HepG2 (cell line): ENCODE data around the gene KLHL33. TPM values are rescaled to one million over a fixed set of nuclear protein-coding genes. Genes with fewer than 3 reads are reported as not detected.
A peak's percentile ranks its signal among the peaks of the same experiment; 100 is the strongest.

Source experiments
- BCL6 ChIP-seq: IDR thresholded peaks from 2 replicates; pipeline ENCODE4 v1.6.1; 2016; ENCODE audit warnings: missing genetic modification reagents, missing compliant biosample characterization
- CBX2 ChIP-seq, 2 experiments: fragments of 200-600 bp in 1 of 2; sonication (generic); formaldehyde crosslinking in 1 of 2; IDR thresholded peaks; 2 replicates each; pipeline versions ENCODE4 v1.7.0 to v1.8.1; 2018 to 2022; ENCODE audit warnings: low read depth in 2 of 2, low read length in 1 of 2, mild to moderate bottlenecking in 1 of 2, missing genetic modification reagents in 1 of 2
- CREBL2 ChIP-seq: sonication (generic); formaldehyde crosslinking; IDR thresholded peaks from 2 replicates; pipeline ENCODE4 v1.8.1; 2023; ENCODE audit warnings: missing genetic modification reagents, mild to moderate bottlenecking, borderline replicate concordance
- CSRNP2 ChIP-seq: sonication (generic); formaldehyde crosslinking; conservative IDR thresholded peaks from 2 replicates; pipeline ENCODE4 v1.8.0; 2022; ENCODE audit warnings: low read depth, missing genetic modification reagents
- ELF1 ChIP-seq: sonication (generic); formaldehyde crosslinking; IDR thresholded peaks from 2 replicates; pipeline ENCODE4 v1.4.0; 2020; ENCODE audit warnings: missing genetic modification reagents
- ETV6 ChIP-seq: sonication (generic); formaldehyde crosslinking; conservative IDR thresholded peaks from 2 replicates; pipeline ENCODE4 v1.4.0; 2020; ENCODE audit warnings: missing genetic modification reagents
- FOXP1 ChIP-seq, 2 experiments: fragments of 450-650 bp in 1 of 2; IDR thresholded peaks; 2 replicates each; pipeline ENCODE4 v1.6.1; 2017 to 2018; ENCODE audit warnings: antibody characterized with exemption in 1 of 2
- KLF9 ChIP-seq: IDR thresholded peaks from 2 replicates; pipeline ENCODE4 v1.6.1; 2016; ENCODE audit warnings: low read depth
- MED8 ChIP-seq: sonication (generic); formaldehyde crosslinking; IDR thresholded peaks from 2 replicates; pipeline ENCODE4 v1.8.1; 2023; ENCODE audit warnings: mild to moderate bottlenecking, missing genetic modification reagents; ENCODE audit not compliant: insufficient replicate concordance
- MEF2D ChIP-seq: sonication (generic); formaldehyde crosslinking; IDR thresholded peaks from 2 replicates; pipeline ENCODE4 v1.5.1; 2020; ENCODE audit warnings: mild to moderate bottlenecking, missing genetic modification reagents
- ZBTB20 ChIP-seq: sonication (generic); formaldehyde crosslinking; IDR thresholded peaks from 2 replicates; pipeline ENCODE4 v1.8.1; 2023; ENCODE audit warnings: missing genetic modification reagents, low read depth, mild to moderate bottlenecking, borderline replicate concordance
- ZBTB34 ChIP-seq: sonication (generic); formaldehyde crosslinking; IDR thresholded peaks from 2 replicates; pipeline ENCODE4 v1.8.0; 2022; ENCODE audit warnings: mild to moderate bottlenecking, missing genetic modification reagents
- ZNF30 ChIP-seq: sonication (generic); formaldehyde crosslinking; IDR thresholded peaks from 2 replicates; pipeline ENCODE4 v1.5.0; 2020; ENCODE audit warnings: mild to moderate bottlenecking, missing genetic modification reagents
- ZSCAN21 ChIP-seq: sonication (generic); formaldehyde crosslinking; IDR thresholded peaks from 2 replicates; pipeline ENCODE4 v1.8.0; 2022; ENCODE audit warnings: mild to moderate bottlenecking, missing genetic modification reagents, moderate library complexity, borderline replicate concordance
- polyA plus RNA-seq, 8 experiments: library from polyadenylated mRNA; depleted of rRNA in 3 of 8; stranded (reverse) in 7 of 8; unstranded in 1 of 8; fragments of >200 nt; fragmentation: Illumina TruSeq in 4 of 8; extraction: Trizol in 4 of 8; gene quantifications; 2 replicates each; pipeline versions ENCODE4 v1.2.1 to v1.2.3, GENCODE V29; 2011 to 2016; ENCODE audit warnings: low read depth in 4 of 8, missing spikeins in 1 of 8, mixed read lengths in 1 of 8; ENCODE audit not compliant: insufficient read depth in 1 of 8
- total RNA-seq, 5 experiments: library from RNA; depleted of rRNA; stranded (reverse); fragments of >200 nt; fragmentation: Illumina TruSeq; extraction: Trizol; gene quantifications; 2 replicates each; pipeline ENCODE4 v1.2.3, GENCODE V29; 2016; ENCODE audit warnings: low read depth in 1 of 5
- TF ChIP-seq, protein P1 (sequence below): sonication (generic); formaldehyde crosslinking; conservative IDR thresholded peaks from 2 replicates; pipeline ENCODE4 v1.4.0; 2020; ENCODE audit warnings: mild to moderate bottlenecking, missing genetic modification reagents, moderate library complexity
- TF ChIP-seq, protein P2 (sequence below): sonication (generic); formaldehyde crosslinking; IDR thresholded peaks from 2 replicates; pipeline ENCODE4 v1.5.0; 2020; ENCODE audit warnings: missing genetic modification reagents

KLHL33 gene
- total and polyA plus RNA-seq, 2 of the 13 experiments (the other 11 are each of a cell fraction or from before 2014, with no cell fraction given): not detected

- no peak; the same call in 1 of the 2 replicates for TF ChIP-seq CSRNP2 (CRISPR knock-in tag)
- TF ChIP-seq, protein P1, sequence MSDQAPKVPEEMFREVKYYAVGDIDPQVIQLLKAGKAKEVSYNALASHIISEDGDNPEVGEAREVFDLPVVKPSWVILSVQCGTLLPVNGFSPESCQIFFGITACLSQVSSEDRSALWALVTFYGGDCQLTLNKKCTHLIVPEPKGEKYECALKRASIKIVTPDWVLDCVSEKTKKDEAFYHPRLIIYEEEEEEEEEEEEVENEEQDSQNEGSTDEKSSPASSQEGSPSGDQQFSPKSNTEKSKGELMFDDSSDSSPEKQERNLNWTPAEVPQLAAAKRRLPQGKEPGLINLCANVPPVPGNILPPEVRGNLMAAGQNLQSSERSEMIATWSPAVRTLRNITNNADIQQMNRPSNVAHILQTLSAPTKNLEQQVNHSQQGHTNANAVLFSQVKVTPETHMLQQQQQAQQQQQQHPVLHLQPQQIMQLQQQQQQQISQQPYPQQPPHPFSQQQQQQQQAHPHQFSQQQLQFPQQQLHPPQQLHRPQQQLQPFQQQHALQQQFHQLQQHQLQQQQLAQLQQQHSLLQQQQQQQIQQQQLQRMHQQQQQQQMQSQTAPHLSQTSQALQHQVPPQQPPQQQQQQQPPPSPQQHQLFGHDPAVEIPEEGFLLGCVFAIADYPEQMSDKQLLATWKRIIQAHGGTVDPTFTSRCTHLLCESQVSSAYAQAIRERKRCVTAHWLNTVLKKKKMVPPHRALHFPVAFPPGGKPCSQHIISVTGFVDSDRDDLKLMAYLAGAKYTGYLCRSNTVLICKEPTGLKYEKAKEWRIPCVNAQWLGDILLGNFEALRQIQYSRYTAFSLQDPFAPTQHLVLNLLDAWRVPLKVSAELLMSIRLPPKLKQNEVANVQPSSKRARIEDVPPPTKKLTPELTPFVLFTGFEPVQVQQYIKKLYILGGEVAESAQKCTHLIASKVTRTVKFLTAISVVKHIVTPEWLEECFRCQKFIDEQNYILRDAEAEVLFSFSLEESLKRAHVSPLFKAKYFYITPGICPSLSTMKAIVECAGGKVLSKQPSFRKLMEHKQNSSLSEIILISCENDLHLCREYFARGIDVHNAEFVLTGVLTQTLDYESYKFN: peak; percentile 64
- TF ChIP-seq ZNF30: no peak
- TF ChIP-seq ZBTB34 (CRISPR knock-in tag): no peak
- TF ChIP-seq ETV6: 0 out of 2 replicates have a peak, but pooled peaks have one; percentile 60
- no peak for TF ChIP-seq FOXP1 (IDR thresholded peaks at IDR 0.05)
- peak; percentile 53 for TF ChIP-seq FOXP1 (CRISPR knock-in tag; IDR thresholded peaks at IDR 0.05)
- TF ChIP-seq KLF9 (CRISPR knock-in tag): peak; percentile 95
- TF ChIP-seq, protein P2, sequence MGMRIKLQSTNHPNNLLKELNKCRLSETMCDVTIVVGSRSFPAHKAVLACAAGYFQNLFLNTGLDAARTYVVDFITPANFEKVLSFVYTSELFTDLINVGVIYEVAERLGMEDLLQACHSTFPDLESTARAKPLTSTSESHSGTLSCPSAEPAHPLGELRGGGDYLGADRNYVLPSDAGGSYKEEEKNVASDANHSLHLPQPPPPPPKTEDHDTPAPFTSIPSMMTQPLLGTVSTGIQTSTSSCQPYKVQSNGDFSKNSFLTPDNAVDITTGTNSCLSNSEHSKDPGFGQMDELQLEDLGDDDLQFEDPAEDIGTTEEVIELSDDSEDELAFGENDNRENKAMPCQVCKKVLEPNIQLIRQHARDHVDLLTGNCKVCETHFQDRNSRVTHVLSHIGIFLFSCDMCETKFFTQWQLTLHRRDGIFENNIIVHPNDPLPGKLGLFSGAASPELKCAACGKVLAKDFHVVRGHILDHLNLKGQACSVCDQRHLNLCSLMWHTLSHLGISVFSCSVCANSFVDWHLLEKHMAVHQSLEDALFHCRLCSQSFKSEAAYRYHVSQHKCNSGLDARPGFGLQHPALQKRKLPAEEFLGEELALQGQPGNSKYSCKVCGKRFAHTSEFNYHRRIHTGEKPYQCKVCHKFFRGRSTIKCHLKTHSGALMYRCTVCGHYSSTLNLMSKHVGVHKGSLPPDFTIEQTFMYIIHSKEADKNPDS (CRISPR knock-in tag): no peak
- TF ChIP-seq ZSCAN21 (CRISPR knock-in tag): peak; percentile 74; the same call in 1 of the 2 replicates
- no peak for TF ChIP-seq CBX2 (IDR thresholded peaks at IDR 0.05; ENCODE audit: low read depth, low read length)
- 0 out of 2 replicates have a peak, but pooled peaks have one; percentile 27 for TF ChIP-seq CBX2 (CRISPR knock-in tag; IDR thresholded peaks at IDR 0.05; ENCODE audit: low read depth)
- TF ChIP-seq MEF2D (CRISPR knock-in tag): peak; percentile 92; the same call in 1 of the 2 replicates
- peak; percentile 35 for TF ChIP-seq MED8 (CRISPR knock-in tag)
- peak; percentile 79; the same call in 1 of the 2 replicates for TF ChIP-seq ZBTB20 (CRISPR knock-in tag)
- peak; percentile 68 for TF ChIP-seq BCL6
- TF ChIP-seq ELF1: peak; percentile 83
- peak; percentile 82; the same call in 1 of the 2 replicates for TF ChIP-seq CREBL2
Measured at GRCh38 chr14:20461225-20462141, 25.5 kb upstream of the KLHL33 start, which contains the start of gene PIP4P1 (continued).
